Gastrocnemius medialis (tissue), 4 donors: ENCODE results near the gene RBM38.

ENCODE experiments used
- POLR2A ChIP-seq, 2 donors: fragments of 450-650 bp; IDR thresholded peaks; one replicate each; pipeline ENCODE4 v1.6.1; 2017; ENCODE audit warnings: antibody characterized with exemption in 2 of 2, mild to moderate bottlenecking in 2 of 2, moderate library complexity in 2 of 2
- TF ChIP-seq, protein P1 (sequence below), 5 experiments: fragments of 450-650 bp in 3 of 5; fragments of 200-600 bp in 2 of 5; sonication (generic) in 2 of 5; IDR thresholded peaks in 4 of 5; conservative IDR thresholded peaks in 1 of 5; 1 replicate in 4 of 5; 2 replicates in 1 of 5; pipeline ENCODE4 v1.5.1; 2016 to 2019; ENCODE audit warnings: antibody characterized with exemption in 5 of 5, mild to moderate bottlenecking in 3 of 5, moderate library complexity in 3 of 5

DNA sequence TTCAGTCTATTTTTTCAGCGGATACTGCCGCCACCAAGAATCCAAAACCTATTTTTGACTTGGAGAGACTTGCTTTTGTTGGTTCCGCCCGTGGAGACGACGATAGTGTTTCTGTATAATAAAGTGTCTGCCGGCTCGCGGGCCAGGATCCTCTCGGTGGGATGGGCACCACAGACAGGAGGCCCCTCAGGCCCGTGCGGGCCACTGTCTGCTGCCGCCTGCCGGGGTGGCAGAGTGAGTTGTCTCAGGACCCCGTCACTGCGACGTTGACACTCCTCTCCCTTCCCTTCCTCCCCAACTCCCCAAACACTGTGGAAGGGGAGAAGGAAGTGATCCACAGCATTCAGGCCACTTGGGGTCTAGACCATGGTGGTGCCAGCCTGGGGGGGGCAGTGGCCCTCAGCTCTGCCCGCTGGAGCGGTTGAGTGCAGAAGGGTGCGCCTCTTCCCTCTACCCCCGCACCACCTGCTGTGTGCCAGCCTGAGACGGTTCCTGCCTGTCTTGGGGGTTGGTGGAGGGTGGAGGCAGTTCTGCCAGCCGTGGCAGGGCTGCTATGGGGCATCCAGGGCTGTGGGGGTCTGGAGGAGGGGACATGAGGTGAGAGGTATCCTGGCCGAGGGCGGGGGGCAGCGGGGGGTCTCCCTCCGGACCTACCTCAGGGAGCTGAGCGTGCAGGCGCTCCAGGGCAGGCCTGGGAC is 17.5 kb downstream of the RBM38 start:
- TF ChIP-seq, protein P1, sequence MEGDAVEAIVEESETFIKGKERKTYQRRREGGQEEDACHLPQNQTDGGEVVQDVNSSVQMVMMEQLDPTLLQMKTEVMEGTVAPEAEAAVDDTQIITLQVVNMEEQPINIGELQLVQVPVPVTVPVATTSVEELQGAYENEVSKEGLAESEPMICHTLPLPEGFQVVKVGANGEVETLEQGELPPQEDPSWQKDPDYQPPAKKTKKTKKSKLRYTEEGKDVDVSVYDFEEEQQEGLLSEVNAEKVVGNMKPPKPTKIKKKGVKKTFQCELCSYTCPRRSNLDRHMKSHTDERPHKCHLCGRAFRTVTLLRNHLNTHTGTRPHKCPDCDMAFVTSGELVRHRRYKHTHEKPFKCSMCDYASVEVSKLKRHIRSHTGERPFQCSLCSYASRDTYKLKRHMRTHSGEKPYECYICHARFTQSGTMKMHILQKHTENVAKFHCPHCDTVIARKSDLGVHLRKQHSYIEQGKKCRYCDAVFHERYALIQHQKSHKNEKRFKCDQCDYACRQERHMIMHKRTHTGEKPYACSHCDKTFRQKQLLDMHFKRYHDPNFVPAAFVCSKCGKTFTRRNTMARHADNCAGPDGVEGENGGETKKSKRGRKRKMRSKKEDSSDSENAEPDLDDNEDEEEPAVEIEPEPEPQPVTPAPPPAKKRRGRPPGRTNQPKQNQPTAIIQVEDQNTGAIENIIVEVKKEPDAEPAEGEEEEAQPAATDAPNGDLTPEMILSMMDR (IDR thresholded peaks at IDR 0.05 in 4 of 5, conservative IDR thresholded peaks at IDR 0.05 in 1 of 5): no peak
- no peak for TF ChIP-seq POLR2A (IDR thresholded peaks at IDR 0.05)
